B cell (primary cell): ENCODE results near the gene MRPL4. TPM values are rescaled to one million over a fixed set of nuclear protein-coding genes. Genes with fewer than 3 reads are reported as not detected.

Experiments
- ATAC-seq: fragments of 200-7000 bp; cut with Tn5 transposase; one replicate; pipeline ENCODE4 v1.10.0; 2021; ENCODE audit warnings: low read depth, mild to moderate bottlenecking, moderate number of reproducible peaks, moderate library complexity
- CTCF ChIA-PET: fragments of 350-600 bp; sonication (Branson Sonifier 250); formaldehyde crosslinking; loops from one replicate; lab custom pipeline; 2021; ENCODE audit warnings: antibody characterized with exemption, inconsistent platforms; lab: Charles Lee
- POLR2A ChIA-PET: fragments of 350-600 bp; sonication (Branson Sonifier 250); formaldehyde crosslinking; loops from one replicate; lab custom pipeline; 2021; ENCODE audit warnings: antibody characterized with exemption; lab: Charles Lee
- DNase-seq: peaks from one replicate; pipeline ENCODE4 v3.0.0; 2013
- H2AFZ ChIP-seq: 2 replicates; pipeline ENCODE4 v1.6.1; 2012; ENCODE audit warnings: mild to moderate bottlenecking, low read depth, low read length; ENCODE audit not compliant: insufficient read depth, poor library complexity, severe bottlenecking
- H3K27ac ChIP-seq, 2 donors: 1 replicate in 1 of 2; 2 replicates in 1 of 2; pipeline ENCODE4 v1.5.1; 2012 to 2013; ENCODE audit warnings: low read length in 2 of 2, mild to moderate bottlenecking in 2 of 2, moderate library complexity in 1 of 2
- H3K27me3 ChIP-seq, 4 experiments: fragments of 200-600 bp in 1 of 4; sonication (generic) in 1 of 4; replicated peaks in 1 of 4; 1 replicate in 2 of 4; 2 replicates in 2 of 4; pipeline versions ENCODE4 v1.6.1 to v1.7.0; 2013 to 2016; ENCODE audit warnings: low read length in 3 of 4, mild to moderate bottlenecking in 2 of 4, mixed read lengths in 1 of 4, moderate library complexity in 1 of 4; ENCODE audit not compliant: insufficient read depth in 4 of 4, control insufficient read depth in 3 of 4; ENCODE audit errors: control extremely low read depth in 1 of 4
- H3K36me3 ChIP-seq, 2 experiments: replicated peaks in 1 of 2; 1 replicate in 1 of 2; 2 replicates in 1 of 2; pipeline versions ENCODE4 v1.6.1 to v1.7.1; 2013; ENCODE audit warnings: low read length in 1 of 2; ENCODE audit not compliant: insufficient read depth in 2 of 2, control insufficient read depth in 1 of 2; ENCODE audit errors: control extremely low read depth in 1 of 2, extremely low read depth in 1 of 2
- H3K4me1 ChIP-seq, 2 donors: fragments of 200-600 bp in 1 of 2; sonication (generic) in 1 of 2; 1 replicate in 1 of 2; 2 replicates in 1 of 2; pipeline versions ENCODE4 v1.5.1 to v1.6.1; 2013 to 2017; ENCODE audit warnings: low read length in 2 of 2; ENCODE audit not compliant: control insufficient read depth in 2 of 2, insufficient read depth in 2 of 2
- H3K4me2 ChIP-seq: replicated peaks from 2 replicates; pipeline ENCODE3; 2012; ENCODE audit warnings: mild to moderate bottlenecking, low read depth, low read length; ENCODE audit not compliant: poor library complexity, severe bottlenecking
- H3K4me3 ChIP-seq, 5 experiments: fragments of 200-600 bp in 1 of 5; sonication (generic) in 1 of 5; 1 replicate in 3 of 5; 2 replicates in 2 of 5; pipeline versions ENCODE4 v1.5.1 to v1.7.0; 2011 to 2016; ENCODE audit warnings: low read length in 4 of 5, mild to moderate bottlenecking in 4 of 5, low read depth in 2 of 5, control low read depth in 1 of 5, moderate library complexity in 1 of 5; ENCODE audit not compliant: insufficient read depth in 1 of 5; ENCODE audit errors: control extremely low read depth in 1 of 5, extremely low read depth in 1 of 5
- H3K79me2 ChIP-seq: fragments of 200-600 bp; sonication (generic); one replicate; pipeline ENCODE4 v1.6.0; 2016; ENCODE audit warnings: low read length; ENCODE audit not compliant: control insufficient read depth, insufficient read depth
- H3K9ac ChIP-seq: fragments of 200-600 bp; sonication (generic); 2 replicates; pipeline ENCODE4 v1.6.1; 2017; ENCODE audit warnings: mild to moderate bottlenecking, low read length, moderate library complexity
- H3K9me3 ChIP-seq, 3 donors: one replicate each; pipeline versions ENCODE4 v1.6.1 to v1.7.1; 2013; ENCODE audit warnings: low read length in 2 of 3; ENCODE audit not compliant: control insufficient read depth in 2 of 3, insufficient read depth in 1 of 3; ENCODE audit errors: control extremely low read depth in 1 of 3
- H4K20me1 ChIP-seq: 2 replicates; pipeline ENCODE4 v1.6.0; 2012; ENCODE audit warnings: mild to moderate bottlenecking, low read length; ENCODE audit not compliant: insufficient read depth, control insufficient read depth, poor library complexity, severe bottlenecking
- H3K27ac Mint-ChIP-seq: one replicate; pipeline ENCODE4 v1.8.0; 2021; ENCODE audit warnings: mixed read lengths
- H3K27me3 Mint-ChIP-seq: one replicate; pipeline ENCODE4 v1.8.0; 2021; ENCODE audit warnings: mixed read lengths
- H3K4me1 Mint-ChIP-seq: one replicate; pipeline ENCODE4 v1.8.0; 2021; ENCODE audit warnings: mixed read lengths
- H3K4me3 Mint-ChIP-seq: one replicate; pipeline ENCODE4 v1.8.0; 2021; ENCODE audit warnings: mixed read lengths
- H3K9me3 Mint-ChIP-seq: one replicate; pipeline ENCODE4 v1.8.0; 2022; ENCODE audit warnings: mixed read lengths; ENCODE audit not compliant: insufficient read depth
- EZH2 ChIP-seq: IDR thresholded peaks from 2 replicates; pipeline ENCODE4 v1.6.1; 2012; ENCODE audit warnings: borderline replicate concordance, low read depth, mild to moderate bottlenecking, moderate library complexity, low read length; ENCODE audit not compliant: insufficient read depth, poor library complexity, severe bottlenecking
- WGBS: methylation state at CpG from one replicate; pipeline ENCODE4 v1.1.5; 2013; ENCODE audit warnings: missing lambda C conversion rate; ENCODE audit not compliant: insufficient coverage; 5-methylcytosine and 5-hydroxymethylcytosine counted together
- intact Hi-C: fragments of 100-400 bp; cut with micrococcal nuclease; formaldehyde crosslinking; loops from one replicate; pipeline ENCODE4 v1.10.0; 2022
- polyA plus RNA-seq: library from polyadenylated mRNA; depleted of rRNA; stranded (reverse); fragments of >200 nt; gene quantifications from 2 replicates; pipeline ENCODE4 v1.2.3, GENCODE V29; 2012
- total RNA-seq, 2 donors: library from RNA; stranded (reverse); fragments of 120-200 nt in 1 of 2; gene quantifications; 1 replicate in 1 of 2; 2 replicates in 1 of 2; pipeline versions ENCODE4 v1.2.3 to v1.2.4, GENCODE V29; 2013 to 2022
- TF ChIP-seq, protein P1 (sequence below): fragments of 200-600 bp; IDR thresholded peaks from one replicate; pipeline ENCODE4 v1.8.0; 2022; ENCODE audit warnings: antibody characterized with exemption, mild to moderate bottlenecking

Gene MRPL4
- total and polyA plus RNA-seq, 2 donors (not counting 1 experiment from before 2014, with no cell fraction given): 39.8 to 81.1 TPM

DNA sequence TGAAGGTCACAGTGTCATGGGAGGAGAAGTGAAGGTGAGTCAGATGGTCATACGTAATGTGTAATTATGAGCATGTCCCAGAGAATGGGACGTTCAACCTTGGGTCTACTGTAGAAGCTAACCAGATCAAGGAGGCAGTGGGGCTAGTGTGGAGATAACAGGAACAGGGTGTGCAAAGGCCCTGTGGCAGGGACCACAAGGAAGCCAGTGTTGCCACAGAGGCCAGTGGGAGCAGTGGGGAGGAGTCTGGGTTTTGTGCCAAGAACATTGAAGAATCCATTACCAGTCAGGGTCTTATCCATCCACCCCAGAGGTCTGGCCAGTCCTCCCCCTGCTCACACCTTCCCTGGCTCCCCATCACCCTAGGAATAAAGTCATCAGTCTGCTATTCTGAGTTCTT, 3.3 kb downstream of the MRPL4 start:
- ChIA-PET CTCF (interaction anchor here (1.0 to 1.1 kb wide), 2 partner anchors 14 to 135 kb away, joined by 3 to 4 read pairs; no protein-coding TSS in a partner anchor), POLR2A (interaction anchor here (0.7 kb wide), 1 partner anchor 16 kb away, joined by 3 read pairs; no protein-coding TSS in a partner anchor)
- TF ChIP-seq, protein P1, sequence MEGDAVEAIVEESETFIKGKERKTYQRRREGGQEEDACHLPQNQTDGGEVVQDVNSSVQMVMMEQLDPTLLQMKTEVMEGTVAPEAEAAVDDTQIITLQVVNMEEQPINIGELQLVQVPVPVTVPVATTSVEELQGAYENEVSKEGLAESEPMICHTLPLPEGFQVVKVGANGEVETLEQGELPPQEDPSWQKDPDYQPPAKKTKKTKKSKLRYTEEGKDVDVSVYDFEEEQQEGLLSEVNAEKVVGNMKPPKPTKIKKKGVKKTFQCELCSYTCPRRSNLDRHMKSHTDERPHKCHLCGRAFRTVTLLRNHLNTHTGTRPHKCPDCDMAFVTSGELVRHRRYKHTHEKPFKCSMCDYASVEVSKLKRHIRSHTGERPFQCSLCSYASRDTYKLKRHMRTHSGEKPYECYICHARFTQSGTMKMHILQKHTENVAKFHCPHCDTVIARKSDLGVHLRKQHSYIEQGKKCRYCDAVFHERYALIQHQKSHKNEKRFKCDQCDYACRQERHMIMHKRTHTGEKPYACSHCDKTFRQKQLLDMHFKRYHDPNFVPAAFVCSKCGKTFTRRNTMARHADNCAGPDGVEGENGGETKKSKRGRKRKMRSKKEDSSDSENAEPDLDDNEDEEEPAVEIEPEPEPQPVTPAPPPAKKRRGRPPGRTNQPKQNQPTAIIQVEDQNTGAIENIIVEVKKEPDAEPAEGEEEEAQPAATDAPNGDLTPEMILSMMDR: no peak
- no peak for TF ChIP-seq EZH2
- Histone ChIP-seq H4K20me1 (peaks cover 5% of the 10 kb centered on the region), H3K79me2 (peaks cover 19% of the 10 kb centered on the region), H3K27me3 (no peaks in the 10 kb centered on the region), H2AFZ (no peak overlapping the region), H3K4me3 (no peak overlapping the region), H3K9me3 (no peaks in the 10 kb centered on the region), H3K36me3 (peaks cover 0 to 41% of the 10 kb centered on the region in 2 experiments), H3K9ac (no peak overlapping the region), H3K27ac (no peak overlapping the region), H3K4me2 (no peak overlapping the region), H3K4me1 (peaks cover 6 to 16% of the 10 kb centered on the region in 2 donors)
- Mint-ChIP-seq H3K27me3 (no peaks in the 10 kb centered on the region), H3K9me3 (no peaks in the 10 kb centered on the region), H3K4me1 (peaks cover 17% of the 10 kb centered on the region), H3K4me3 (no peak overlapping the region), H3K27ac (no peak overlapping the region)
- ATAC-seq (no peak), DNase-seq (no peak)
- 92% methylated on average over 2 of the region's 2 CpGs for WGBS
- intact Hi-C loops: no loop called here

DNA sequence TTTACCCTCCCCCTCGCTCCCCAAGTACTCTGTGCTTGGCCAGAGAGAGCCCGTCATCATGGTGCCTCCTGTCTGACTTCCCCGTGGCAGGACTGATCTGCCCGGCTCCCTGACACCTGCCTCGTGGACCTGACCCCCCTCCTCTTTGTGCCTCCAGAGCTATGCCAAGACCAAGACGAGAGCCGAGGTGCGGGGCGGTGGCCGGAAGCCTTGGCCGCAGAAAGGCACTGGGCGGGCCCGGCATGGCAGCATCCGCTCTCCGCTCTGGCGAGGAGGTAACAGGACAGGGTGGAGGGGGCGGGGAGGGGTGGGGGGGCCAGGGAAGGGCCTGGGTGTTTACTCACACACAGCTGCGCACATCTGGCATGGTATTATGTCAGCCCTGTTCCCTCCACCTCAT, 4.5 kb downstream of the MRPL4 start:
- DNase-seq (no peak), ATAC-seq (no peak)
- POLR2A ChIA-PET: interaction anchor here (1.1 kb wide), 1 partner anchor 23 kb away, joined by 4 read pairs; no protein-coding TSS in a partner anchor
- no peak overlapping the region for H3K27ac Mint-ChIP-seq
- intact Hi-C loops: no loop called here
- no peaks in the 10 kb centered on the region for H3K27me3 Mint-ChIP-seq
- Histone ChIP-seq H3K27ac (no peak overlapping the region), H3K4me3 (no peak overlapping the region), H3K4me2 (no peak overlapping the region), H2AFZ (no peak overlapping the region), H4K20me1 (peaks cover 5% of the 10 kb centered on the region), H3K4me1 (peaks cover 6 to 11% of the 10 kb centered on the region in 2 donors), H3K27me3 (no peaks in the 10 kb centered on the region), H3K79me2 (peaks cover 19% of the 10 kb centered on the region), H3K36me3 (peaks cover 0 to 41% of the 10 kb centered on the region in 2 experiments), H3K9ac (no peak overlapping the region), H3K9me3 (no peaks in the 10 kb centered on the region)
- no peak overlapping the region for H3K4me3 Mint-ChIP-seq
- CTCF ChIA-PET: interaction anchor here (0.6 to 7.9 kb wide), 4 partner anchors 13 to 326 kb away, joined by 3 to 268 read pairs (median 50); partner anchors contain the start of gene ICAM1
- 92% methylated on average over 6 of the region's 18 CpGs for WGBS
- H3K4me1 Mint-ChIP-seq: peaks cover 16% of the 10 kb centered on the region
- H3K9me3 Mint-ChIP-seq: no peaks in the 10 kb centered on the region
- TF ChIP-seq EZH2: no peak
- TF ChIP-seq, protein P1: no peak
